Neural progenitor cell (in vitro differentiated cells): ENCODE measurements around the gene ADAMTS15. TPM values are rescaled to one million over a fixed set of nuclear protein-coding genes. Genes with fewer than 3 reads are reported as not detected.
A peak's percentile ranks its signal among the peaks of the same experiment; 100 is the strongest.

Experiments
- DNase-seq: peaks from one replicate; pipeline ENCODE4 v3.0.0-alpha.2; 2016; ENCODE audit warnings: low spot score
- H2AFZ ChIP-seq: fragments of 200-600 bp; sonication (generic); replicated peaks from 2 replicates; pipeline ENCODE4 v1.6.1; 2016; ENCODE audit warnings: antibody characterized with exemption
- H3F3A ChIP-seq: fragments of 200-600 bp; sonication (generic); 2 replicates; pipeline ENCODE4 v1.6.1; 2016; ENCODE audit warnings: antibody characterized with exemption, low read depth
- H3K27ac ChIP-seq: fragments of 200-600 bp; sonication (generic); 2 replicates; pipeline ENCODE4 v1.5.1; 2016; ENCODE audit warnings: mild to moderate bottlenecking
- H3K27me3 ChIP-seq: fragments of 200-600 bp; sonication (generic); 2 replicates; pipeline ENCODE4 v1.6.1; 2016; ENCODE audit warnings: mild to moderate bottlenecking, moderate library complexity
- H3K36me3 ChIP-seq: fragments of 200-600 bp; sonication (generic); 2 replicates; pipeline ENCODE4 v1.5.1; 2016
- H3K4me1 ChIP-seq: fragments of 200-600 bp; sonication (generic); 2 replicates; pipeline ENCODE4 v1.6.1; 2016; ENCODE audit warnings: mixed run types
- H3K4me2 ChIP-seq: fragments of 200-600 bp; sonication (generic); 2 replicates; pipeline ENCODE4 v1.6.1; 2016
- H3K4me3 ChIP-seq: fragments of 200-600 bp; sonication (generic); 2 replicates; pipeline ENCODE4 v1.5.1; 2016
- H3K79me2 ChIP-seq: fragments of 200-600 bp; sonication (generic); 2 replicates; pipeline ENCODE4 v1.6.1; 2016; ENCODE audit warnings: low read depth
- H3K9ac ChIP-seq: fragments of 200-600 bp; sonication (generic); 2 replicates; pipeline ENCODE4 v1.6.1; 2016
- H3K9me3 ChIP-seq: fragments of 200-600 bp; sonication (generic); 2 replicates; pipeline ENCODE4 v1.5.1; 2016; ENCODE audit warnings: low read depth
- H4K20me1 ChIP-seq: fragments of 200-600 bp; sonication (generic); 2 replicates; pipeline ENCODE4 v1.6.1; 2016; ENCODE audit warnings: low read depth
- H3K27ac Mint-ChIP-seq: 3 replicates; pipeline ENCODE4 v1.8.0; 2021; ENCODE audit warnings: mixed read lengths
- H3K27me3 Mint-ChIP-seq: 2 replicates; pipeline ENCODE4 v1.8.0; 2022; ENCODE audit warnings: low read depth, mild to moderate bottlenecking, inconsistent platforms, moderate library complexity, mixed read lengths; ENCODE audit not compliant: insufficient read depth
- H3K36me3 Mint-ChIP-seq: 3 replicates; pipeline ENCODE4 v1.8.0; 2021; ENCODE audit warnings: mixed read lengths
- H3K4me1 Mint-ChIP-seq: 3 replicates; pipeline ENCODE4 v1.8.0; 2021; ENCODE audit warnings: mixed read lengths
- H3K4me3 Mint-ChIP-seq: 3 replicates; pipeline ENCODE4 v1.8.0; 2021; ENCODE audit warnings: mild to moderate bottlenecking, moderate library complexity, mixed read lengths
- H3K9me3 Mint-ChIP-seq: 3 replicates; pipeline ENCODE4 v1.8.0; 2020; ENCODE audit warnings: mixed read lengths
- EZH2 ChIP-seq: fragments of 200-600 bp; sonication (generic); IDR thresholded peaks from 2 replicates; pipeline ENCODE4 v1.6.1; 2017; ENCODE audit warnings: antibody characterized with exemption, mild to moderate bottlenecking, moderate library complexity
- EZH2phosphoT487 ChIP-seq: fragments of 200-600 bp; sonication (generic); IDR thresholded peaks from 2 replicates; pipeline ENCODE4 v1.6.1; 2017; ENCODE audit warnings: antibody characterized with exemption
- total RNA-seq: library from RNA; depleted of rRNA; stranded (reverse); fragments of >200 nt; gene quantifications from 2 replicates; pipeline ENCODE4 v1.2.3, GENCODE V29; 2015; ENCODE audit warnings: low replicate concordance
- TF ChIP-seq, protein P1 (sequence below): fragments of 200-600 bp; sonication (generic); IDR thresholded peaks from 2 replicates; pipeline ENCODE4 v1.5.1; 2017; ENCODE audit warnings: antibody characterized with exemption, mild to moderate bottlenecking

The ADAMTS15 gene
- total RNA-seq, 1 donor from 2014 or later, result 0.09 TPM

DNA sequence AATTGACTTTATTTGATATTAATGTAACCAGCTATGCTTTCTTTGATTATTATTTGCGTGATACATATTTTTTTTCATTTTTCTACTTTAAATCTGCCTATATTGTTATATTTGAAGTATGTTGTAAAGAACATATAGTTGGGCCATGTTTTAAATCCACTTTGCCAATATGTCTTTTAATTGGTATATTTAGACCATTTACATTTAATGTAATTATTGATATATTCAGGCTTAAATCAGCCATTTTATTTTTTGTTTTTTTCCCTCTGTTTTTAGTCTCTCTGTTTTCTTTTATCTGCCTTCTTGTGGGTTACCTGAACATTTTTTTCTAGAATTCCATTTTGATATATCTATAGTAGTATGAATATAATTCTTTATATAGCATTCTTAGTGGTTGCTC is 55.9 kb downstream of the ADAMTS15 start:
- Histone ChIP-seq H4K20me1 (no peaks in the 10 kb centered on the region), H2AFZ (no peak overlapping the region), H3K27ac (no peak overlapping the region), H3K4me1 (peaks cover 8% of the 10 kb centered on the region), H3K79me2 (no peaks in the 10 kb centered on the region), H3K27me3 (no peaks in the 10 kb centered on the region), H3K9ac (no peak overlapping the region), H3K9me3 (no peaks in the 10 kb centered on the region), H3K4me2 (no peak overlapping the region), H3K4me3 (no peak overlapping the region), H3K36me3 (no peaks in the 10 kb centered on the region), H3F3A (no peaks in the 10 kb centered on the region)
- no peak overlapping the region for H3K4me3 Mint-ChIP-seq
- H3K9me3 Mint-ChIP-seq, result peaks cover 37% of the 10 kb centered on the region
- peaks cover 6% of the 10 kb centered on the region for H3K36me3 Mint-ChIP-seq
- no peak for DNase-seq
- peaks cover 8% of the 10 kb centered on the region for H3K4me1 Mint-ChIP-seq
- H3K27ac Mint-ChIP-seq, result no peak overlapping the region
- TF ChIP-seq EZH2 (no peak), EZH2phosphoT487 (no peak)
- TF ChIP-seq, protein P1, sequence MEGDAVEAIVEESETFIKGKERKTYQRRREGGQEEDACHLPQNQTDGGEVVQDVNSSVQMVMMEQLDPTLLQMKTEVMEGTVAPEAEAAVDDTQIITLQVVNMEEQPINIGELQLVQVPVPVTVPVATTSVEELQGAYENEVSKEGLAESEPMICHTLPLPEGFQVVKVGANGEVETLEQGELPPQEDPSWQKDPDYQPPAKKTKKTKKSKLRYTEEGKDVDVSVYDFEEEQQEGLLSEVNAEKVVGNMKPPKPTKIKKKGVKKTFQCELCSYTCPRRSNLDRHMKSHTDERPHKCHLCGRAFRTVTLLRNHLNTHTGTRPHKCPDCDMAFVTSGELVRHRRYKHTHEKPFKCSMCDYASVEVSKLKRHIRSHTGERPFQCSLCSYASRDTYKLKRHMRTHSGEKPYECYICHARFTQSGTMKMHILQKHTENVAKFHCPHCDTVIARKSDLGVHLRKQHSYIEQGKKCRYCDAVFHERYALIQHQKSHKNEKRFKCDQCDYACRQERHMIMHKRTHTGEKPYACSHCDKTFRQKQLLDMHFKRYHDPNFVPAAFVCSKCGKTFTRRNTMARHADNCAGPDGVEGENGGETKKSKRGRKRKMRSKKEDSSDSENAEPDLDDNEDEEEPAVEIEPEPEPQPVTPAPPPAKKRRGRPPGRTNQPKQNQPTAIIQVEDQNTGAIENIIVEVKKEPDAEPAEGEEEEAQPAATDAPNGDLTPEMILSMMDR, result no peak
- peaks cover 3% of the 10 kb centered on the region for H3K27me3 Mint-ChIP-seq

DNA sequence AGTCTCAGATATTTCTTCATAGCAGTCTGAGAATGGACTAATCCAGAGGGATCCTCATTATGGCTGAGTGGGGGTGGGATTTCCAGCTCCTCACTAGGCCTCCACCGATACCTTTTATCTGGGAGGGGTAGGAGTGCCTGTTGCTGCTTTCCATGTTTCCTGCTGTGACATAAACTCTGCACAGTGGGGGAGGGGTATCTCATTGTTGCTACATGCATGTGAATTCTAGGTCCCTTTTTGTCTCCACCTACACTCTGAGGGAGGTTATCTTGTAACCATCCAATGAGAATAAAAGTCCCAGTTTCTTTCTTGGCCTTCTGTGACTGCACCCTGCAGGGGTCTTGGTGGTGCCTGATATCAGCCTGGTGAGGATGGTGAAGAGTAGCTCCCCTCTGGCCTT is 60.5 kb downstream of the ADAMTS15 start:
- Histone ChIP-seq H3K4me2 (peak overlapping the region; percentile 13), H3K9me3 (no peaks in the 10 kb centered on the region), H3K36me3 (no peaks in the 10 kb centered on the region), H3K27ac (no peak overlapping the region), H4K20me1 (no peaks in the 10 kb centered on the region), H2AFZ (no peak overlapping the region), H3K9ac (no peak overlapping the region), H3K4me1 (peaks cover 8% of the 10 kb centered on the region), H3K4me3 (no peak overlapping the region), H3K27me3 (no peaks in the 10 kb centered on the region), H3K79me2 (no peaks in the 10 kb centered on the region), H3F3A (no peaks in the 10 kb centered on the region)
- peaks cover 8% of the 10 kb centered on the region for H3K4me1 Mint-ChIP-seq
- no peak overlapping the region for H3K4me3 Mint-ChIP-seq
- H3K9me3 Mint-ChIP-seq, result peaks cover 29% of the 10 kb centered on the region
- no peak for DNase-seq
- TF ChIP-seq EZH2phosphoT487, result no peak
- no peak for TF ChIP-seq EZH2
- TF ChIP-seq, protein P1, result no peak
- no peak overlapping the region for H3K27ac Mint-ChIP-seq
- H3K27me3 Mint-ChIP-seq, result peaks cover 9% of the 10 kb centered on the region
- H3K36me3 Mint-ChIP-seq, result peaks cover 6% of the 10 kb centered on the region

- Mint-ChIP-seq H3K9me3 (peaks cover 24% of the 10 kb centered on the region), H3K4me3 (no peak overlapping the region), H3K27me3 (peaks cover 9% of the 10 kb centered on the region), H3K27ac (no peak overlapping the region), H3K4me1 (peaks cover 8% of the 10 kb centered on the region), H3K36me3 (peaks cover 6% of the 10 kb centered on the region)
- no peak overlapping the region for H3K27ac ChIP-seq
- no peaks in the 10 kb centered on the region for H4K20me1 ChIP-seq
- no peak for DNase-seq
- H3K4me1 ChIP-seq, result peaks cover 8% of the 10 kb centered on the region
- H3K27me3 ChIP-seq, result no peaks in the 10 kb centered on the region
- no peaks in the 10 kb centered on the region for H3K79me2 ChIP-seq
- H2AFZ ChIP-seq, result peak overlapping the region; percentile 31
- H3K9me3 ChIP-seq, result no peaks in the 10 kb centered on the region
- no peak overlapping the region for H3K4me3 ChIP-seq
- no peaks in the 10 kb centered on the region for H3F3A ChIP-seq
- H3K9ac ChIP-seq, result no peak overlapping the region
- H3K36me3 ChIP-seq, result no peaks in the 10 kb centered on the region
- no peak overlapping the region for H3K4me2 ChIP-seq
- TF ChIP-seq EZH2phosphoT487 (no peak), EZH2 (no peak)
- TF ChIP-seq, protein P1, result no peak
These were observed 61.5 kb downstream of the ADAMTS15 start for GRCh38 chr11:130509942-130510341.
